ENCODE results near the gene PTPN14.

DNA sequence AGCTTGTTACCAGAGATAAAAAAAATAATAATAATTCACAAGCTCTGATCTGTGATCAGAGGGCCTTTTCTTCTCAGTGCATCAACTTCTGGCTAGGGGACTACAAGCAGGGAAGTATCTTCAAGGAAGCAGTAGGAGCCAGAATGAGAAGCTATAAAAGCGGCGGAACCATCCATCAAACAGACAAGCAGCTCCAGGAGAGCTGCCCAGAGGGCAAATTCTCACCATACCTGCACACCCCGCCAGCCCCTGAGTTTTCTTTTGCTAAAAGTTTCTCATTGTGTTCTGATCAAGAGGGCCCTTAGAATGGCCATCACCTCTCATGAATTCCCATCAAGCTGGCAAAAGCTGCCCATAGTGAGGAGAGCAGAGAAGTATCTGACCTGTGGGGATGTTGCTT is 171.0 kb downstream of the PTPN14 start:
- TF ChIP-seq POLR2A (IDR thresholded peaks at IDR 0.05; ENCODE audit: borderline replicate concordance, extremely low read depth, insufficient read depth, insufficient read length) (no peak), SIN3A (IDR thresholded peaks at IDR 0.05; ENCODE audit: low read depth) (no peak), ZNF274 (IDR thresholded peaks at IDR 0.05; ENCODE audit: low read depth, low read length) (no peak), EZH2 (IDR thresholded peaks at IDR 0.05) (no peak), FOSL1 (IDR thresholded peaks at IDR 0.05; ENCODE audit: low read depth) (no peak), RAD21 (IDR thresholded peaks at IDR 0.05; ENCODE audit: low read depth) (no peak), EZH2phosphoT487 (IDR thresholded peaks at IDR 0.05; ENCODE audit: borderline replicate concordance) (no peak), CEBPB (IDR thresholded peaks at IDR 0.05; ENCODE audit: low read depth) (no peak)
- TF ChIP-seq, protein P1, sequence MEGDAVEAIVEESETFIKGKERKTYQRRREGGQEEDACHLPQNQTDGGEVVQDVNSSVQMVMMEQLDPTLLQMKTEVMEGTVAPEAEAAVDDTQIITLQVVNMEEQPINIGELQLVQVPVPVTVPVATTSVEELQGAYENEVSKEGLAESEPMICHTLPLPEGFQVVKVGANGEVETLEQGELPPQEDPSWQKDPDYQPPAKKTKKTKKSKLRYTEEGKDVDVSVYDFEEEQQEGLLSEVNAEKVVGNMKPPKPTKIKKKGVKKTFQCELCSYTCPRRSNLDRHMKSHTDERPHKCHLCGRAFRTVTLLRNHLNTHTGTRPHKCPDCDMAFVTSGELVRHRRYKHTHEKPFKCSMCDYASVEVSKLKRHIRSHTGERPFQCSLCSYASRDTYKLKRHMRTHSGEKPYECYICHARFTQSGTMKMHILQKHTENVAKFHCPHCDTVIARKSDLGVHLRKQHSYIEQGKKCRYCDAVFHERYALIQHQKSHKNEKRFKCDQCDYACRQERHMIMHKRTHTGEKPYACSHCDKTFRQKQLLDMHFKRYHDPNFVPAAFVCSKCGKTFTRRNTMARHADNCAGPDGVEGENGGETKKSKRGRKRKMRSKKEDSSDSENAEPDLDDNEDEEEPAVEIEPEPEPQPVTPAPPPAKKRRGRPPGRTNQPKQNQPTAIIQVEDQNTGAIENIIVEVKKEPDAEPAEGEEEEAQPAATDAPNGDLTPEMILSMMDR (IDR thresholded peaks at IDR 0.05 in 2 of 3, conservative IDR thresholded peaks at IDR 0.05 in 1 of 3; ENCODE audit: borderline replicate concordance in 1 of 3, insufficient read depth in 1 of 3, low read depth in 2 of 3, low read length in 2 of 3): no peak
- TF ChIP-seq, protein P2, sequence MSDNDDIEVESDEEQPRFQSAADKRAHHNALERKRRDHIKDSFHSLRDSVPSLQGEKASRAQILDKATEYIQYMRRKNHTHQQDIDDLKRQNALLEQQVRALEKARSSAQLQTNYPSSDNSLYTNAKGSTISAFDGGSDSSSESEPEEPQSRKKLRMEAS (IDR thresholded peaks at IDR 0.05): no peak
